HepG2 (cell line): ENCODE data around the gene UACA. TPM values are rescaled to one million over a fixed set of nuclear protein-coding genes. Genes with fewer than 3 reads are reported as not detected.
A peak's percentile ranks its signal among the peaks of the same experiment; 100 is the strongest.

Experiments used
- ATAC-seq: fragments of 200-7000 bp; cut with Tn5 transposase; 3 replicates; pipeline ENCODE4 v1.9.1; 2020; ENCODE audit warnings: mild to moderate bottlenecking, moderate library complexity
- BruUV-seq: library from RNA; stranded (reverse); fragments of 400-500 nt; replicated peaks from 2 replicates; lab custom pipeline; 2021; lab: Mats Ljungman, UMichigan
- CTCF ChIA-PET: fragments of 300-600 bp; formaldehyde crosslinking; extraction: SDS; loops from one replicate; lab custom pipeline; 2021; ENCODE audit warnings: low total read pairs, inconsistent platforms, low intra/inter-chr PET ratio; lab: Yijun Ruan, JAX
- POLR2A ChIA-PET: fragments of 350-600 bp; sonication (Branson Sonifier 250); formaldehyde crosslinking; loops from one replicate; lab custom pipeline; 2020; ENCODE audit warnings: antibody characterized with exemption, inconsistent platforms; lab: Yijun Ruan, JAX
- DNase-seq: peaks from one replicate; pipeline ENCODE4 v3.0.0-alpha.2; 2015; ENCODE audit warnings: low spot score
- FAIRE-seq: peaks from 3 replicates; lab custom pipeline; 2011; peaks lifted over from hg19 to GRCh38; lab: Jason Lieb, UNC
- H2AFZ ChIP-seq: one replicate; pipeline ENCODE4 v1.6.1; 2011; ENCODE audit warnings: low read length, inconsistent platforms
- H3K27ac ChIP-seq: fragments of 300-600 bp; 3 replicates; pipeline ENCODE4 v1.8.0; 2011; ENCODE audit warnings: mixed run types, mild to moderate bottlenecking, mixed read lengths, low read length, inconsistent platforms; ENCODE audit not compliant: insufficient read depth; ENCODE audit errors: extremely low read length
- H3K27me3 ChIP-seq, 2 experiments: fragments of 200-600 bp in 1 of 2; 2 replicates in 1 of 2; 3 replicates in 1 of 2; pipeline versions ENCODE4 v1.6.0 to v1.8.0; 2011; ENCODE audit warnings: low read length in 2 of 2, mild to moderate bottlenecking in 2 of 2, moderate library complexity in 2 of 2, inconsistent platforms in 1 of 2; ENCODE audit not compliant: insufficient read depth in 2 of 2, control insufficient read depth in 1 of 2
- H3K36me3 ChIP-seq, 2 experiments: fragments of 200-600 bp in 1 of 2; replicated peaks in 1 of 2; 2 replicates in 1 of 2; 3 replicates in 1 of 2; pipeline versions ENCODE4 v1.5.1 to v1.8.0; 2011; ENCODE audit warnings: low read length in 2 of 2, inconsistent platforms in 1 of 2; ENCODE audit not compliant: insufficient read depth in 2 of 2, control insufficient read depth in 1 of 2
- H3K4me1 ChIP-seq: 2 replicates; pipeline ENCODE4 v1.5.1; 2012; ENCODE audit warnings: low read length, inconsistent platforms; ENCODE audit not compliant: insufficient read depth
- H3K4me2 ChIP-seq: 2 replicates; pipeline ENCODE4 v1.6.0; 2011; ENCODE audit warnings: low read depth, low read length, inconsistent platforms
- H3K4me3 ChIP-seq, 3 experiments: fragments of 200-600 bp in 1 of 3; sonication (generic), shearing (Covaris generic) in 1 of 3; replicated peaks in 1 of 3; 2 replicates each; pipeline ENCODE4 v1.5.1; 2011 to 2016; ENCODE audit warnings: low read length in 3 of 3, inconsistent platforms in 2 of 3, low read depth in 2 of 3, mild to moderate bottlenecking in 2 of 3, control low read depth in 1 of 3, mixed read lengths in 1 of 3; ENCODE audit not compliant: insufficient read depth in 1 of 3
- H3K79me2 ChIP-seq: one replicate; pipeline ENCODE4 v1.6.1; 2011; ENCODE audit warnings: low read length, inconsistent platforms; ENCODE audit not compliant: insufficient read depth
- H3K9ac ChIP-seq: 2 replicates; pipeline ENCODE4 v1.6.0; 2011; ENCODE audit warnings: mild to moderate bottlenecking, low read depth, low read length, inconsistent platforms; ENCODE audit not compliant: insufficient read depth
- H3K9me3 ChIP-seq: 2 replicates; pipeline ENCODE4 v1.5.1; 2012; ENCODE audit warnings: mild to moderate bottlenecking, low read length
- H4K20me1 ChIP-seq: 2 replicates; pipeline ENCODE4 v1.6.0; 2011; ENCODE audit warnings: inconsistent platforms, mild to moderate bottlenecking, low read length, moderate library complexity; ENCODE audit not compliant: insufficient read depth
- ATF7-NPFF ChIP-seq: sonication (generic); formaldehyde crosslinking; IDR thresholded peaks from 2 replicates; pipeline ENCODE4 v1.8.1; 2023; ENCODE audit warnings: mild to moderate bottlenecking, low read depth, missing genetic modification reagents, moderate library complexity
- ISL2 ChIP-seq: sonication (generic); formaldehyde crosslinking; IDR thresholded peaks from 2 replicates; pipeline ENCODE4 v1.5.0; 2020; ENCODE audit warnings: missing genetic modification reagents
- MAFF ChIP-seq: IDR thresholded peaks from 2 replicates; pipeline ENCODE4 v1.6.1; 2011; ENCODE audit warnings: low read depth, low read length, improper control_type of control experiment
- MAFK ChIP-seq, 2 experiments: IDR thresholded peaks in 1 of 2; conservative IDR thresholded peaks in 1 of 2; 2 replicates each; pipeline ENCODE4 v1.6.1; 2011; ENCODE audit warnings: improper control_type of control experiment in 2 of 2, low read length in 2 of 2
- PHF21A ChIP-seq: sonication (generic); formaldehyde crosslinking; IDR thresholded peaks from 2 replicates; pipeline ENCODE4 v1.5.0; 2020; ENCODE audit warnings: mild to moderate bottlenecking, missing genetic modification reagents
- POLR2AphosphoS5 ChIP-seq: IDR thresholded peaks from 2 replicates; pipeline ENCODE4 v1.6.1; 2012; ENCODE audit warnings: low read depth, low read length
- RORA ChIP-seq: sonication (generic); formaldehyde crosslinking; IDR thresholded peaks from 2 replicates; pipeline ENCODE4 v1.5.0; 2020; ENCODE audit warnings: mild to moderate bottlenecking, missing genetic modification reagents, moderate library complexity
- SNAPC2 ChIP-seq: sonication (generic); formaldehyde crosslinking; IDR thresholded peaks from 2 replicates; pipeline ENCODE4 v1.8.1; 2022; ENCODE audit warnings: mild to moderate bottlenecking, missing genetic modification reagents
- SOX6 ChIP-seq, 2 experiments: fragments of 450-650 bp in 1 of 2; sonication (generic) in 1 of 2; formaldehyde crosslinking in 1 of 2; IDR thresholded peaks; 2 replicates each; pipeline versions ENCODE4 v1.4.0 to v1.6.1; 2017 to 2020; ENCODE audit warnings: antibody characterized with exemption in 1 of 2, mild to moderate bottlenecking in 1 of 2, missing genetic modification reagents in 1 of 2
- ZFP41 ChIP-seq: sonication (generic); formaldehyde crosslinking; IDR thresholded peaks from 2 replicates; pipeline ENCODE4 v1.4.0; 2020; ENCODE audit warnings: mild to moderate bottlenecking, missing genetic modification reagents, borderline replicate concordance
- ZNF230 ChIP-seq: sonication (generic); formaldehyde crosslinking; IDR thresholded peaks from 2 replicates; pipeline ENCODE4 v1.4.0; 2020; ENCODE audit warnings: mild to moderate bottlenecking, missing genetic modification reagents
- ZNF510 ChIP-seq: sonication (generic); formaldehyde crosslinking; IDR thresholded peaks from 2 replicates; pipeline ENCODE4 v1.4.0; 2020; ENCODE audit warnings: low read depth, mild to moderate bottlenecking, missing genetic modification reagents
- ZNF781 ChIP-seq: sonication (generic); formaldehyde crosslinking; IDR thresholded peaks from 2 replicates; pipeline ENCODE4 v1.5.1; 2020; ENCODE audit warnings: borderline replicate concordance, mild to moderate bottlenecking, missing genetic modification reagents; ENCODE audit errors: not compliant biosample characterization
- ZSCAN12 ChIP-seq: sonication (generic); formaldehyde crosslinking; IDR thresholded peaks from 2 replicates; pipeline ENCODE4 v1.9.0; 2021; ENCODE audit warnings: mild to moderate bottlenecking, missing genetic modification reagents
- WGBS: methylation state at CpG from one replicate; pipeline ENCODE4 v1.1.6; 2017; ENCODE audit warnings: low lambda C conversion rate; 5-methylcytosine and 5-hydroxymethylcytosine counted together
- in situ Hi-C: cut with HindIII; loops from 2 replicates; pipeline ENCODE4 v1.10.0; 2017; ENCODE audit warnings: low pct_unique_long_range_greater_than_20kb; ENCODE audit not compliant: extremely low pct_ligation_motif_present
- intact Hi-C: fragments of 100-400 bp; cut with micrococcal nuclease; formaldehyde crosslinking; loops from one replicate; pipeline ENCODE4 v1.10.0; 2022; ENCODE audit not compliant: unreplicated experiment
- polyA plus RNA-seq, 8 experiments: library from polyadenylated mRNA; depleted of rRNA in 3 of 8; stranded (reverse) in 7 of 8; unstranded in 1 of 8; fragments of >200 nt; fragmentation: Illumina TruSeq in 4 of 8; extraction: Trizol in 4 of 8; gene quantifications; 2 replicates each; pipeline versions ENCODE4 v1.2.1 to v1.2.3, GENCODE V29; 2011 to 2016; ENCODE audit warnings: low read depth in 4 of 8, missing spikeins in 1 of 8, mixed read lengths in 1 of 8; ENCODE audit not compliant: insufficient read depth in 1 of 8
- total RNA-seq, 5 experiments: library from RNA; depleted of rRNA; stranded (reverse); fragments of >200 nt; fragmentation: Illumina TruSeq; extraction: Trizol; gene quantifications; 2 replicates each; pipeline ENCODE4 v1.2.3, GENCODE V29; 2016; ENCODE audit warnings: low read depth in 1 of 5
- TF ChIP-seq, protein P1 (sequence below): sonication (generic); formaldehyde crosslinking; IDR thresholded peaks from 2 replicates; pipeline ENCODE4 v1.8.0; 2022; ENCODE audit warnings: missing genetic modification reagents, mild to moderate bottlenecking, moderate library complexity, borderline replicate concordance

The UACA gene
- total and polyA plus RNA-seq, 2 of the 13 experiments (the other 11 are each of a cell fraction or from before 2014, with no cell fraction given), result 17.8 to 39.2 TPM

DNA sequence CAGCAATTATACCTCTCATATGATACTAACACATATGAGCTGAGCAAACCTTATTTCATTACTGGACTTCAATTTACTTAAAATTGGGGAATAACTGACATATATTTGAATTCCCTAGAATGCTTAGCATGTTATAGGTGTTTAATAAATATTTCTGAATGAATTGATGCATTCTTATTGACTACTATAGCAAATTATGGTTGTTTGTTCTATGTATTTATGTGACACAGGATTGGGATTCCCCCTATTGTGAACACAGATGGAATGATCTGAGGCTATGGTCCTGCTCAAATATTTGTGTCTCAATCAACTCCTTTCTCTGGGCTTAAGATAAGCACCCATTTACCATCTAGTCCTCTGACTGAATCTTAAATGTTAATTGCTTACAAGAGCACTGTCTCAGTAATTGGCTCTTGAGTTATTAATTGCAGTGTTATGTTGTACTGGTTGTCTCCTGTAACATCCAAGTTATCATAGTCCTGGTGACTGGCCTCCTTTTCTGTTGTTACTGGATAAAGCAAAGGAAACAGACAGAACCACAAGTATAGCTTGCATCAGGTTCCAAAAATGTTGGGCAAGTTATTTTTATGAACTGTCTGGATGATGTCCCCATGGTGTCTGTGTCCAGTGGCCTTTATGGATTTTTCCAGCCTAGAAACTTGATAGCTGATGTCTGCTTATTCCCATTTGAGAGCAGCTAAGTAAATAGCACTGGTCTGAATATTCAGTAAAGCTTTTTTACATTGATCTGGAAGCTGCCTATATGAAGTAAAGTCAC is 2.3 kb upstream of the UACA start:
- TF ChIP-seq ZNF781 (CRISPR knock-in tag), result no peak

DNA sequence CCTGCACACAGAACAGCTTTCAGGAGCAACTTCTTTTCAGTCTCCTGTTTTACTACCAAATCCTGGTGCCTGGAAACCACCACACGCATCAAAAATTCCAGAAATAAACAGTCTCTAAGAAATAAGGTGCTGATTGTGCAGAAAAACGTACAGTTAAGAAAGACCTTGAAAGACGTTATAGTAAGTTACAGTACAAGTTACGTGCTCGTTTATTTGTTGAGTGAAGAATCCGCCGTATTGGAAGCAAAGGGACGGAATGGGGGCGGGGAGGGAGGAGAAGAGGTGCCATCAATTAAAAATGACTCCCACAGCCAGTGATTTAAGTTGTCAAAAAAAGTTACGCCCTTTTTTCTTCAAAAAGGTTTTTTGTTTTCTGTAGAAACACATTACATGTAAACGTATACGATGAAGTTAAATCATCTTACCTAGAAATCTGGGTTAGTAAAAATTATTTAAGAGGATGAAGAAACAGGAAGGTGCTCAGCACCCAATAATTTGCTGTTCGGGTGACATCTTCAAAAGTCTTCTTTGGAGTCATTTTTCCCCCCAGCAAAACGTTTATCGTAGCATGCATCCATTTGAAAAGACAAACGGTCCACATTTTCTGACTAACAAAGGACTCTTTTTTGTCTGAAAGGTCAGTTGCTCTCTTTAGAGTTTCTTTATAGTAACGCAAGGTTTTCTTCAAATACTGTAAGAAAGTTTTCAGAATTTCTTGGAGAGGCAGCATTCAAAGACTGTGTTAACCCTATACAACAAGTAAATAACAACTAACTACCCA is 782 bp upstream of the UACA start:
- no peak for ATAC-seq
- FAIRE-seq, result no peak
- H3K27ac ChIP-seq, result peak overlapping the region; percentile 52
- no peaks in the 10 kb centered on the region for H3K36me3 ChIP-seq
- H4K20me1 ChIP-seq, result no peaks in the 10 kb centered on the region
- peaks cover 29% of the 10 kb centered on the region for H3K79me2 ChIP-seq
- H3K4me2 ChIP-seq, result peak overlapping the region; percentile 90
- in situ Hi-C loops (no loop called here), intact Hi-C loops (no loop called here)
- peak overlapping the region; percentile 82 to 89 (median 88) for H3K4me3 ChIP-seq
- BruUV-seq, result no TSS peak
- ChIA-PET CTCF (no interaction called here), POLR2A (interaction anchor here (0.7 to 1.3 kb wide), 6 partner anchors 13 to 1311 kb away, joined by 3 read pairs; partner anchors contain the start of gene RPLP1)
- H3K4me1 ChIP-seq, result peaks cover 57% of the 10 kb centered on the region
- H3K27me3 ChIP-seq, result peaks cover 0 to 5% of the 10 kb centered on the region in 2 experiments; a peak in 2 of 5 replicates
- no peaks in the 10 kb centered on the region for H3K9me3 ChIP-seq
- peak overlapping the region; percentile 75 for H3K9ac ChIP-seq
- WGBS, result 14% methylated on average over 17 of the region's 17 CpGs
- no peak for DNase-seq
- peak overlapping the region; percentile 85 for H2AFZ ChIP-seq
- TF ChIP-seq MAFF, result peak; percentile 82
- TF ChIP-seq MAFK (conservative IDR thresholded peaks at IDR 0.05 in 1 of 2, IDR thresholded peaks at IDR 0.05 in 1 of 2; ENCODE audit: low read length in 2 of 2), result peak; percentile 83 to 86
- no peak for TF ChIP-seq ZSCAN12 (CRISPR knock-in tag)
- no peak for TF ChIP-seq SOX6 (IDR thresholded peaks at IDR 0.05)
- no peak for TF ChIP-seq SOX6 (CRISPR knock-in tag; IDR thresholded peaks at IDR 0.05)
- TF ChIP-seq SNAPC2 (CRISPR knock-in tag), result no peak
- no peak for TF ChIP-seq PHF21A (CRISPR knock-in tag)
- TF ChIP-seq ATF7-NPFF (CRISPR knock-in tag), result no peak
- no peak for TF ChIP-seq ZFP41
- no peak for TF ChIP-seq ISL2
- TF ChIP-seq, protein P1, sequence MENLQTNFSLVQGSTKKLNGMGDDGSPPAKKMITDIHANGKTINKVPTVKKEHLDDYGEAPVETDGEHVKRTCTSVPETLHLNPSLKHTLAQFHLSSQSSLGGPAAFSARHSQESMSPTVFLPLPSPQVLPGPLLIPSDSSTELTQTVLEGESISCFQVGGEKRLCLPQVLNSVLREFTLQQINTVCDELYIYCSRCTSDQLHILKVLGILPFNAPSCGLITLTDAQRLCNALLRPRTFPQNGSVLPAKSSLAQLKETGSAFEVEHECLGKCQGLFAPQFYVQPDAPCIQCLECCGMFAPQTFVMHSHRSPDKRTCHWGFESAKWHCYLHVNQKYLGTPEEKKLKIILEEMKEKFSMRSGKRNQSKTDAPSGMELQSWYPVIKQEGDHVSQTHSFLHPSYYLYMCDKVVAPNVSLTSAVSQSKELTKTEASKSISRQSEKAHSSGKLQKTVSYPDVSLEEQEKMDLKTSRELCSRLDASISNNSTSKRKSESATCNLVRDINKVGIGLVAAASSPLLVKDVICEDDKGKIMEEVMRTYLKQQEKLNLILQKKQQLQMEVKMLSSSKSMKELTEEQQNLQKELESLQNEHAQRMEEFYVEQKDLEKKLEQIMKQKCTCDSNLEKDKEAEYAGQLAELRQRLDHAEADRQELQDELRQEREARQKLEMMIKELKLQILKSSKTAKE (CRISPR knock-in tag), result no peak
- TF ChIP-seq ZNF230, result no peak
- TF ChIP-seq ZNF510 (CRISPR knock-in tag), result no peak
- no peak for TF ChIP-seq POLR2AphosphoS5
- no peak for TF ChIP-seq RORA (CRISPR knock-in tag)

More for the DNA sequence above, 2.3 kb upstream of the UACA start:
- H3K4me3 ChIP-seq, result no peak overlapping the region
- FAIRE-seq (no peak), DNase-seq (no peak), ATAC-seq (no peak)
- H3K36me3 ChIP-seq, result no peaks in the 10 kb centered on the region
- intact Hi-C loops, result no loop called here
- no peak overlapping the region for H3K27ac ChIP-seq
- ChIA-PET CTCF (no interaction called here), POLR2A (no interaction called here)
- H4K20me1 ChIP-seq, result no peaks in the 10 kb centered on the region
- in situ Hi-C loops, result no loop called here
- H2AFZ ChIP-seq, result no peak overlapping the region
- H3K9me3 ChIP-seq, result no peaks in the 10 kb centered on the region
- H3K79me2 ChIP-seq, result peaks cover 20% of the 10 kb centered on the region
- H3K4me2 ChIP-seq, result no peak overlapping the region
- BruUV-seq, result no TSS peak
- H3K9ac ChIP-seq, result no peak overlapping the region
- peaks cover 0 to 5% of the 10 kb centered on the region in 2 experiments; a peak in 2 of 5 replicates for H3K27me3 ChIP-seq
- H3K4me1 ChIP-seq, result peaks cover 42% of the 10 kb centered on the region
